Erythroblast (primary cell): ENCODE results near the gene PNLDC1.

Experiments
- GATA1 ChIP-seq: IDR thresholded peaks from 2 replicates; pipeline ENCODE4 v1.6.1; 2011; ENCODE audit warnings: low read depth, mild to moderate bottlenecking, control low read depth, low read length, moderate library complexity
- POLR2A ChIP-seq: IDR thresholded peaks from 2 replicates; pipeline ENCODE4 v1.6.1; 2011; ENCODE audit warnings: mild to moderate bottlenecking, low read length

DNA sequence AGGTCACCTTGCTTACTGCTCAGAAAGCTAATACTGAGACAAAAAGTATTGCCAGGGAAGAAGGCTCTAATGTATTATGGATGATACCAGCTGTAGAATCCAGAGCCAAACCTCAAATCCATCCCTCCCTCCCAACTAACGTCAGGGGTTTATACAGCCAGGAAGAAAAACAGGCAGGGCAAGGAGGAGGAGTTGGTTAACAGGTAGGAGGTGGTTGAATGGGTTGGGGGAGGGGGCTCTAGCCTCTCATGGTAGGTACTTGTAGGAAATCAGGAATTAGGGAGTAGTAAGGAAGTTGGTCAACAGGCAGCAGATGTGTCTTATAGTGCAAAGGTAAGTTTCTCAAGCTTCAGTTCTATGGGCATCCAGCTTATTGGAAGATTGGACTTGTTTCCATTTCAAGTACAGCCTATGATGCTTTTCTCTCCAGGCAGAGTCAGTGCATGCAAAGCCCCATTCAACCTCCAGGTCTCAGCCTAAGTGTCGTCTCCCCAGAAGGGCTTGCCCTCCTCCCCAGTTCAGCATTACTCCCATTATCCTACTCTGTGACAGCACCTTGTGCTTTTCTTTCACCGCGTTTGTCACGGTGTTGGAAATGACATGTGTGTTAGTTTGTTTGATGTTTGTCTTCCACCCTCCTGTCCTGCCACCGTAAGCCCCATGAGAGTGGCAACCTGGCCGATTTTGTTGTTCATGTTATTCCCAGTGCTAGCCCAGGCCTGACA is 38.1 kb downstream of the PNLDC1 start:
- no peak for TF ChIP-seq POLR2A
- TF ChIP-seq GATA1 = no peak
